ENCODE results near the gene FBF1.

DNA sequence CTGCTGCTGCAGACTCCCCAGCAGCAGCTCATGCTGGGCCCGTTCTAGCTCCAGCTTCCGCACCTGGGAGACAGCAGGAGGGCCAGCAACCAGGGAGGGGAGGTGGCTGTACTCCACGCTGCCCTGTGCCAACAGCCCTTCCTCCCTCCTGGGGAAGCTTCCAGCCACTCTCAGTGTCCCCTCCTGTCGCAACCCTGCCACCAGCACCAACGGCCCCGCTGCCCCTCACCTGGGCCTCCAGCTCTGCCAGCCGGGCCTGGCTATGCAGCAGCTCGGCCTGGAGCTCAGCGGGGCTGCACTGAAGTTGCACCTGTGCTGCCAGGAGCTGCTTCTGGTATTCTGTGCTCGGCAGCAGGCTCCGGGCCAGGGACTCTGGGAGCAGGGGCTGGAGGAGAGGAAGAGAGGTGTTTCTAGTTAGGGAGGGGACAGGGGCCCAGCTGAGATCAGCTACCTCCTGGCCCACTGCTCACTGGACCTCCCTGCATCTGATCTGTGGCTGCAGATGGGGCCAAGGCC is 20.7 kb downstream of the FBF1 start:
- TF ChIP-seq POLR2A (IDR thresholded peaks at IDR 0.05): no peak
- TF ChIP-seq, protein P1, sequence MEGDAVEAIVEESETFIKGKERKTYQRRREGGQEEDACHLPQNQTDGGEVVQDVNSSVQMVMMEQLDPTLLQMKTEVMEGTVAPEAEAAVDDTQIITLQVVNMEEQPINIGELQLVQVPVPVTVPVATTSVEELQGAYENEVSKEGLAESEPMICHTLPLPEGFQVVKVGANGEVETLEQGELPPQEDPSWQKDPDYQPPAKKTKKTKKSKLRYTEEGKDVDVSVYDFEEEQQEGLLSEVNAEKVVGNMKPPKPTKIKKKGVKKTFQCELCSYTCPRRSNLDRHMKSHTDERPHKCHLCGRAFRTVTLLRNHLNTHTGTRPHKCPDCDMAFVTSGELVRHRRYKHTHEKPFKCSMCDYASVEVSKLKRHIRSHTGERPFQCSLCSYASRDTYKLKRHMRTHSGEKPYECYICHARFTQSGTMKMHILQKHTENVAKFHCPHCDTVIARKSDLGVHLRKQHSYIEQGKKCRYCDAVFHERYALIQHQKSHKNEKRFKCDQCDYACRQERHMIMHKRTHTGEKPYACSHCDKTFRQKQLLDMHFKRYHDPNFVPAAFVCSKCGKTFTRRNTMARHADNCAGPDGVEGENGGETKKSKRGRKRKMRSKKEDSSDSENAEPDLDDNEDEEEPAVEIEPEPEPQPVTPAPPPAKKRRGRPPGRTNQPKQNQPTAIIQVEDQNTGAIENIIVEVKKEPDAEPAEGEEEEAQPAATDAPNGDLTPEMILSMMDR (IDR thresholded peaks at IDR 0.05): no peak
- no peak for TF ChIP-seq EP300 (IDR thresholded peaks at IDR 0.05)
